ENCODE measurements around the gene KCTD20. TPM values are rescaled to one million over a fixed set of nuclear protein-coding genes. Genes with fewer than 3 reads are reported as not detected.

The KCTD20 gene
- polyA plus RNA-seq (2012; ENCODE audit: insufficient read length, low read depth), result 39.7 TPM

- peak; percentile 81; the same call in 1 of the 2 replicates for TF ChIP-seq TAF1 (IDR thresholded peaks at IDR 0.05; ENCODE audit: borderline replicate concordance, insufficient read depth, low read length)
- peak; percentile 79 for TF ChIP-seq FOXP2 (optimal IDR thresholded peaks at IDR 0.05; ENCODE audit: borderline replicate concordance, extremely low read depth, extremely low read length, insufficient read depth)
- TF ChIP-seq POLR2AphosphoS5 (IDR thresholded peaks at IDR 0.05; ENCODE audit: low read depth, low read length), result peak; percentile 67
- peak; percentile 42 to 51; a peak in 2 of 4 replicates for TF ChIP-seq REST (IDR thresholded peaks at IDR 0.05; ENCODE audit: insufficient read depth in 1 of 2, low read depth in 2 of 2, low read length in 2 of 2)
- no peak for TF ChIP-seq SIN3A (IDR thresholded peaks at IDR 0.05; ENCODE audit: borderline replicate concordance, insufficient read depth, low read length)
Observed at GRCh38 chr6:36442671-36443470, at the start of gene KCTD20, which contains the start of gene PXT1. KCTD20 (plus strand) TSS chr6:36443000; CDS start chr6:36470098, 27,098 bp downstream. PXT1 (minus strand) TSS chr6:36442854; CDS start chr6:36426082, 16,772 bp downstream.

GRCh38 chr6:36399970-36400369 is 42.8 kb upstream of the KCTD20 start:
- no peak for TF ChIP-seq TAF1 (IDR thresholded peaks at IDR 0.05; ENCODE audit: borderline replicate concordance, insufficient read depth, low read length)
- no peak for TF ChIP-seq SIN3A (IDR thresholded peaks at IDR 0.05; ENCODE audit: borderline replicate concordance, insufficient read depth, low read length)
- no peak for TF ChIP-seq REST (IDR thresholded peaks at IDR 0.05; ENCODE audit: insufficient read depth in 1 of 2, low read depth in 2 of 2, low read length in 2 of 2)
- TF ChIP-seq FOXP2 (optimal IDR thresholded peaks at IDR 0.05; ENCODE audit: borderline replicate concordance, extremely low read depth, extremely low read length, insufficient read depth), result no peak
- no peak for TF ChIP-seq POLR2AphosphoS5 (IDR thresholded peaks at IDR 0.05; ENCODE audit: low read depth, low read length)

GRCh38 chr6:36402481-36402880 is 40.3 kb upstream of the KCTD20 start:
- TF ChIP-seq FOXP2 (optimal IDR thresholded peaks at IDR 0.05; ENCODE audit: borderline replicate concordance, extremely low read depth, extremely low read length, insufficient read depth), result no peak
- TF ChIP-seq POLR2AphosphoS5 (IDR thresholded peaks at IDR 0.05; ENCODE audit: low read depth, low read length), result no peak
- no peak for TF ChIP-seq REST (IDR thresholded peaks at IDR 0.05; ENCODE audit: insufficient read depth in 1 of 2, low read depth in 2 of 2, low read length in 2 of 2)
- no peak for TF ChIP-seq TAF1 (IDR thresholded peaks at IDR 0.05; ENCODE audit: borderline replicate concordance, insufficient read depth, low read length)
- no peak for TF ChIP-seq SIN3A (IDR thresholded peaks at IDR 0.05; ENCODE audit: borderline replicate concordance, insufficient read depth, low read length)

- no peak for TF ChIP-seq TAF1 (IDR thresholded peaks at IDR 0.05; ENCODE audit: borderline replicate concordance, insufficient read depth, low read length)
- no peak for TF ChIP-seq FOXP2 (optimal IDR thresholded peaks at IDR 0.05; ENCODE audit: borderline replicate concordance, extremely low read depth, extremely low read length, insufficient read depth)
- no peak for TF ChIP-seq REST (IDR thresholded peaks at IDR 0.05; ENCODE audit: insufficient read depth in 1 of 2, low read depth in 2 of 2, low read length in 2 of 2)
- no peak for TF ChIP-seq SIN3A (IDR thresholded peaks at IDR 0.05; ENCODE audit: borderline replicate concordance, insufficient read depth, low read length)
- TF ChIP-seq POLR2AphosphoS5 (IDR thresholded peaks at IDR 0.05; ENCODE audit: low read depth, low read length), result no peak
Observed at GRCh38 chr6:36404164-36404563, 38.6 kb upstream of the KCTD20 start.

Measured in PFSK-1 (cell line).